Activated CD4-positive, alpha-beta memory T cell treated with anti-CD3 and anti-CD28 coated beads for 36 hours (primary cell): ENCODE measurements around the gene GSKIP. TPM values are rescaled to one million over a fixed set of nuclear protein-coding genes. Genes with fewer than 3 reads are reported as not detected.
A peak's percentile ranks its signal among the peaks of the same experiment; 100 is the strongest.

Experiments used
- CTCF ChIA-PET: fragments of 350-600 bp; sonication (Branson Sonifier 250); formaldehyde crosslinking; loops from one replicate; lab custom pipeline; 2021; ENCODE audit warnings: antibody characterized with exemption, inconsistent platforms; lab: Charles Lee
- POLR2A ChIA-PET: fragments of 350-600 bp; sonication (Branson Sonifier 250); formaldehyde crosslinking; loops from one replicate; lab custom pipeline; 2021; ENCODE audit warnings: antibody characterized with exemption; lab: Charles Lee
- DNase-seq: peaks from one replicate; pipeline ENCODE4 v3.0.0-alpha.2; 2020
- H3K27ac Mint-ChIP-seq: one replicate; pipeline ENCODE4 v1.8.0; 2021; ENCODE audit warnings: mixed read lengths
- H3K27me3 Mint-ChIP-seq: one replicate; pipeline ENCODE4 v1.8.0; 2021; ENCODE audit warnings: mixed read lengths
- H3K36me3 Mint-ChIP-seq: one replicate; pipeline ENCODE4 v1.8.0; 2021; ENCODE audit warnings: mixed read lengths
- H3K4me1 Mint-ChIP-seq: one replicate; pipeline ENCODE4 v1.8.0; 2021; ENCODE audit warnings: low read depth, mixed read lengths
- H3K4me3 Mint-ChIP-seq: one replicate; pipeline ENCODE4 v1.8.0; 2021; ENCODE audit warnings: mild to moderate bottlenecking, mixed read lengths
- H3K9me3 Mint-ChIP-seq: one replicate; pipeline ENCODE4 v1.8.0; 2021; ENCODE audit warnings: mixed read lengths
- intact Hi-C: fragments of 100-400 bp; cut with micrococcal nuclease; formaldehyde crosslinking; loops from one replicate; pipeline ENCODE4 v1.15.1; 2023
- total RNA-seq, 2 experiments: library from RNA; stranded (reverse); gene quantifications; one replicate each; pipeline ENCODE4 v1.2.3, GENCODE V29; 2021

The GSKIP gene
- total RNA-seq, 2 experiments from 2014 or later: 22.8 to 29.7 TPM

GRCh38 chr14:96423446-96424108 lies 60.3 kb downstream of the GSKIP start:
- H3K27me3 Mint-ChIP-seq: peaks cover 3% of the 10 kb centered on the region
- DNase-seq: no peak
- no peaks in the 10 kb centered on the region for H3K4me1 Mint-ChIP-seq
- intact Hi-C loops: loop anchor here (1.0 kb wide), 4 partner anchors 61 to 862 kb away; no protein-coding TSS in a partner anchor
- H3K27ac Mint-ChIP-seq: no peak overlapping the region
- no peaks in the 10 kb centered on the region for H3K36me3 Mint-ChIP-seq
- CTCF ChIA-PET: interaction anchor here (0.5 to 2.6 kb wide), 7 partner anchors 8 to 147 kb away, joined by 3 to 13 read pairs (median 3); no protein-coding TSS in a partner anchor
- peak overlapping the region; percentile 39 for H3K4me3 Mint-ChIP-seq
- H3K9me3 Mint-ChIP-seq: no peaks in the 10 kb centered on the region
- POLR2A ChIA-PET: no interaction called here

DNA sequence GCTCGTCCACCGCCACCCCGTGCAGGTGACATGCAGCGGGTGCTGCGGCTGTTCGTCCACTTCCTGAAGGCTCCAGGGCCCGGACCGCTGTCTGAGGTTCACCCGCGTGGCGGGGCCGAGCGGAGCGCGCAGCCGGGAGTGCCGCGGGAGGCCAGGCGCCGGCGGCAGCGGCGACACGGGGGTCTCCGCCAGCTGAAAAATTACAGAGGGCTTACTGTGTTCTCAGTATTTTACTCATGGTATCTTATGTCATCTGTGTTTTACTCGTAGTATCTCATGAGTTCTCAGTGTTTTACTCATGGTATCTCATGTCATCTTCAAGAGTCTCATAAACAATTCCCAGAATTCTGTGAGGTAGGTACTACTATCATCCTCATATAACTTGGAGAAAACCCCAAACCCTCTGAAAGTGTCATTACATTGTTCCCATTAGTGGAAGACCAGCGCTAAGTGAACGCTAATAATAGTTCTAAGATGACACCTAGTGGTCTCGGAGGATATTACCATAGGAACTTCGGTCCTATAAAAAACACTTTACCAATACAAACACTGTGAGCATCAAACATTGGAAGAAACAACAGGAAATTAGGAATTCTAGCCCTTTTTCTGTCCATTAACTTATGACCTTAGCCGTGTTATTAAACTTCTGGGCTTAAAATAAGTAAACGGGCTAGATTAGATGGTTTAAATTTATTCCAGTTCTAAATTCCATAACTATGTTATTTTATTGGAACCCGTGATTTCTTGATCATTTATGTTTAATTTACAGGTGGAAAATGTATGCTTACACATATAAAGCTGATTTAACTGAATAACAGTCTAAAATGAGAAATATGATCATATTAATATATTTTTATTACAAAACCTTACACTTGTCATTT lies 61.0 kb downstream of the GSKIP start:
- intact Hi-C loops: loop anchor here (1.0 kb wide), 4 partner anchors 62 to 863 kb away; no protein-coding TSS in a partner anchor
- H3K36me3 Mint-ChIP-seq: no peaks in the 10 kb centered on the region
- POLR2A ChIA-PET: no interaction called here
- peak overlapping the region; percentile 60 for H3K4me3 Mint-ChIP-seq
- DNase-seq: peak; percentile 44
- H3K27me3 Mint-ChIP-seq: peaks cover 3% of the 10 kb centered on the region
- no peaks in the 10 kb centered on the region for H3K4me1 Mint-ChIP-seq
- no peak overlapping the region for H3K27ac Mint-ChIP-seq
- H3K9me3 Mint-ChIP-seq: no peaks in the 10 kb centered on the region
- CTCF ChIA-PET: interaction anchor here (0.5 to 2.6 kb wide), 10 partner anchors 8 to 147 kb away, joined by 3 to 13 read pairs (median 3); no protein-coding TSS in a partner anchor

GRCh38 chr14:96434040-96434439 lies 70.7 kb downstream of the GSKIP start:
- peaks cover 9% of the 10 kb centered on the region for H3K27me3 Mint-ChIP-seq
- H3K36me3 Mint-ChIP-seq: no peaks in the 10 kb centered on the region
- no peak overlapping the region for H3K4me3 Mint-ChIP-seq
- POLR2A ChIA-PET: no interaction called here
- no peaks in the 10 kb centered on the region for H3K4me1 Mint-ChIP-seq
- CTCF ChIA-PET: no interaction called here
- no peaks in the 10 kb centered on the region for H3K9me3 Mint-ChIP-seq
- intact Hi-C loops: no loop called here
- no peak overlapping the region for H3K27ac Mint-ChIP-seq
- no peak for DNase-seq

Other genes with a start within 250 kb of the GSKIP start
- gene BDKRB2, start 158.7 kb upstream of the GSKIP start, total RNA-seq: under 1 TPM in 1 of 2 experiments, not detected in 1; 0.12 TPM
- not detected for gene BDKRB1, start 107.3 kb upstream of the GSKIP start, total RNA-seq
- gene ATG2B, start 185 bp upstream of the GSKIP start, total RNA-seq: 10 to 100 TPM; 12.0 to 12.8 TPM
- 1 to 10 TPM; 2.1 TPM for gene AK7, start 28.6 kb downstream of the GSKIP start, total RNA-seq
- 100 to 1,000 TPM; 161 to 173 TPM for gene PAPOLA, start 138.9 kb downstream of the GSKIP start, total RNA-seq